Stimulated activated CD4-positive, alpha-beta T cell treated with anti-CD3 and anti-CD28 coated beads, TNF-alpha, amount 100 ng/mL, for 48 hours (primary cell): ENCODE measurements around the gene TMEM190.

Experiments used
- DNase-seq, 3 donors: peaks; one replicate each; pipeline ENCODE4 v3.0.0-alpha.2; 2020; ENCODE audit warnings: low read depth in 3 of 3

The TMEM190 gene

DNA sequence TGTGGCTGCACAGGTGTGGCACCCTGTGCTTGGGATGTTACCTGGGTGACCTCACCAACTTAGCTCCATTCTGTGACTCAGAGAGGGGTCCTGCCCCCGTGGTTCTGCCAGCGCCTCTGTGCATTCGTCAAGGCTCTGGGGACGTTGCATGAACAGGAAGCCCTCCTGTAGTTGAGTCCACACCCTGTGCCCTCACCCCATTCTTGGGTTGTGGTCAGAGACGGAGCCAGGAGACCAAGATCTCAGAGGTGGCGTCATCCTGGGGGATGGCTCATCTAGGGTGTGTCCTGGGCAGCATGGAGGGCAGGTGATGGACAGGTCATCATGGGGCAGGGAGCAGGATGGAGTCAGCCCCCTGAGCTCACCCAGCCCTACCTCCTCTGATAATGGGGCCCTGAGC, 24.6 kb upstream of the TMEM190 start:
- no peak for DNase-seq

DNA sequence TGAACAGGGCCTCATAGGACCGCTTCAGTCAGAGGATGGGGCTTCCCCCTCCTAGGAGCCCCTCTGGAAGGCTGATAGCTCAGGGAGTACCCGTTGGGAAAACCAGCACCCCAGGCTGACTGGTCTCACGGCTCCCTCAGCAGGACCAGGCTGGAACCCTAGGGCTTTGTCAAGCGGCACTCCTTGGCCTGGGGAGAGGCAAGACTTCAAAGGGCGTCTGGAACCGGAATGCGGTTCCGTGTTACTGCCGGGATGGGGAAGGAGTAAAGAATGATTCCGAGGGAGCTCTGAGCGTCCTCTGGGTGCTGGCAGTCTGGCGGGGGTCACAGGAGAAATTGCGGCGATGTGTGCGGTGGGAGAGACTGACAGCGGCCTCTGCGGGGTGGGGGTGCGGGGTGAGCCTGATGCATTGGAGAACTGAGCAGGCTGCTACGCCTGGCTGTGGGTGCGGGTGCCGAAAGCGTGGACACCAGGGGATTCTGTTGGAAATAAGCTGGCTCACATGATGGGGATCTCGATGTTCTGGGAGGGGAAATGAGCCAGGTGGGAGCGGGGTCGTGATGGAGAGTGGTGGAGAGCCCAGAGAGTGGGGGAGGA, 24.0 kb upstream of the TMEM190 start:
- DNase-seq = no peak

DNA sequence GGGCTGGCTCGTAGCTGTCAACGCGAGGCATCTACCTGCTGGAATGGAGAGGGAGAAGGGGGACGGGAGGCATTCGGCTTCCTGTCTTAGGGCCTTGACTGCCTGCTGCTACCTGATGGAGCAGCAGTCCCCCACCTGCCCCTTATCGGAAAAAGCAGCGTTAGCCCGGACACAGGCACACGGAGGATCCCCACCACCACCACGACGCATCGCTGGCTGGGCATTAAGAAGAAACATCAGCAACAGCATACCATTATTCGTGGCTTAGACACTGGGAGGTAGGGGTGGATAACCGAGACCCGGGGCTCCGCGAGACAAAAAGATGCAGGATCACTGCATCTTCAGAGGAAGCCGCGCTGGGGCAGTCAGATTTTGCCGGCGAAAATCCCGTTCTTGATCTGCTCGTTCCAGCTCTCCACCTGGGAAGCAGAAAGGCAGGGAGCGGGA, 23.2 kb upstream of the TMEM190 start:
- no peak for DNase-seq

DNA sequence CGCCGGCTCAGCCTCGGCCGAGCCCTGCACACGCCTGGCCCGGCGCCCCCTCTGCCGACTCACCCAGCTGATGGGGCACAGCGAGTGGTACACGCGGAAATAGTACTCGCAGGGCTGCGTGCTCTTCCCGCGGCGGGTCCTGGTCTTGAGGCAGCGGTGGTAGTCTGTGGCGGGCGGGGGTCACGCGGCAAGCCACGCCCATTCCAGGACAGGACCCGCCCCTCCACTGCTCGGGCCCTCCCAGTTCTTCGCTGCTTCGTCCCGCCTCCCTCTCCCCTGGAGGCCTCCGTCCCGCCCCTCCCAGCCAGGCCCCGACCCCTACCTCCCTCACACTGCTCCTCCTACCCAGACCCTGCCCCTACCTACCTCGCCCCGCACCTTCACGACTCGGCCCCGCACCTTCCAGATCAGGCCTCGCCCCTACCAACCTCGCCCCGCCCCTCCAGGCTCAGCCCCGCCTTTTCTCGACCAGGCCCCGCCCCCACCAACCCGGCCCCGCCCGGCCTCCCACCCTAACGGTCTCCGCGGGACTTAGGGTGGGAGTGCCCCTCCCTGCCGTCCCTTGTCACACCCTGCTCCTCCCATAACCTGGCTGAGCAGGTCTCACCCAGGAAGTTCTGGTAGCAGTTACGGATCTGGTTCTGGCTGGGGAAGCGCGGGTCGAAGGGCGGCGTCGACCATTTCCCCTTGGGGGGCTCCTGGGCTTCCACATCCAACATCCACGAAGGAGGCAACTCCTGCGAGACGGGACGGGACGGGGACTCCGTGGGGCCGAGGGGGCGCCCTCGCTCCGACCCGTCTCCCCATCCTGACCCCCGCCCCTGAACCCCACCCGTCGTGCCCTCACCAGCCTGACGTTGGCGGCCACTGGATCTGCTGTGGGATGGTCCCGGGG, 22.6 kb upstream of the TMEM190 start:
- peak in 2 of 3 donors; percentile 47 to 51 for DNase-seq

DNA sequence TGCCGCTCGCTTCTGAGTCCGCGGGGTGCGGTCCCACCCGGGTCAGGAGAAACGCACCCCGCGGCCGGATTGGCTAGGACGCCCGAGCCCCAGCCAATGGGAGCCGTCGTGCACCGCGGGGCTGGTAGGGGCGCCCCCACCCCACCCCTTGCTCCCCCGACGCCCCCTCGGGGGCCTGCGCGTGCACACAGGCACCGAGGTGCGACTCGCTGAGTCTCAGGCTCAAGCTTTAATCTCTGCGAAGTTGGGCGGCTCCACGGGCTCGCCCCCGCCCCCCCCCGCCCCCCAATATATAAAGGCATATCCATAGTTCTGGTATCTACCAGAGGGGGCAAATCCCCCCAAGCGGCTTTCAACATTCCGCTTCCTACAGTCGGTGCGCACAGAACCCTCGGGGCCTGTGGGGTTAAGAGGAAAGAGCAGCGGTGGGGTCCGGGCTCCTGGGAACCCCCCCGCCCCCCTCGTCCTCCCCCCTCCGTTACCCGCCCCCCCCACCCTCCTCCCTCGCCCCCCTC, 21.9 kb upstream of the TMEM190 start, which contains the start of gene COX6B2:
COX6B2 (minus strand) TSS at position 22 of the 515 bp plus-strand sequence. CDS start 198 bp downstream, outside the sequence.
- DNase-seq = no peak

DNA sequence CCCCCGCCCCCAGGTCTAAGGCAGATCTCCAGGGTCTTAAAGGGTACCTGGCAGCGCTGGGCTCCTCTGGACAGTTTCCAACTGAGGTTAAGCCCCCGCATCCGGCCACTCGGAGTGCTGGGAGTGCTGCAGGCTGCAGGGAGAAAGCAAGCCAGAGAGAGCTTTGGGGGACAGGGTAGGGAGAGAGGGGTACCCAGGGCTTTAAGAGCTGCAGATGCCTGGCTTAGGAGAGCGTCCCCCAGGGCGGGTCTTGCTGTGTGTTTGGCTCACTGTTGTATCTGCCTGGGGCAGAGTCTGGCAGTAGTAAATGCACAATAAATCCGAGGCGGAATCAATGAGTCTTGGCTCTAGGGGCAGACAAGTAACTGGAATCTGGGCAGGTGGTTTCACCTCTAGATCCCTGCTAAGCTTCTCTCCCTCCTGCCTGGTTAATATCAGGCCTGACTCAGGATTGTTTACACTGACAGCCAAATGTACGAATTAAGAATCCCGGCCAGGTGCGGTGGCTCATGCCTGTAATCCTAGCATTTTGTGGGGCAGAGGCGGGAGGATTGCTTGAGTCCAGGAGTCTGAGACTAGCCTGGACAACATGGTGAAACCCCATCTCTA, 21.3 kb upstream of the TMEM190 start:
- no peak for DNase-seq

DNA sequence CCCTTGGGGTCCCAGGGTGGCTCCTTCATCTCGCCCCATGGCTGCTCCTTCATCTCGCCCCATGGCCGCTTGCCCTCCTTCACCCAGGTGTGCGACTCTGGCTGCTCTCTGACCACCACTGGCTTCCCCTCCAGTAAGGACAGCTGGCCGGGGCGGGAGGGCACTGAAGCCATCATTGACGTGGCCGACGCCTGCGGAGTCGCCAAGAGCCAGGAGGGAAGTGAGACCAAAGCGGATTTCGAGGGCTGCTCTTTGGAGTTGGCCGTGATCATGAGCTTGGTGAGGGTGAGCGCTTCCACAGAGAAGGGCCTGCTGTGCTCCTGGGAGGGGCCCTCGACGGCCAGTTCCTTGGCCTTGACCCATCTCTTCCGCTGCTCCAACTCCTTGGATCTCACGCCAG, 18.1 kb upstream of the TMEM190 start:
- no peak for DNase-seq

DNA sequence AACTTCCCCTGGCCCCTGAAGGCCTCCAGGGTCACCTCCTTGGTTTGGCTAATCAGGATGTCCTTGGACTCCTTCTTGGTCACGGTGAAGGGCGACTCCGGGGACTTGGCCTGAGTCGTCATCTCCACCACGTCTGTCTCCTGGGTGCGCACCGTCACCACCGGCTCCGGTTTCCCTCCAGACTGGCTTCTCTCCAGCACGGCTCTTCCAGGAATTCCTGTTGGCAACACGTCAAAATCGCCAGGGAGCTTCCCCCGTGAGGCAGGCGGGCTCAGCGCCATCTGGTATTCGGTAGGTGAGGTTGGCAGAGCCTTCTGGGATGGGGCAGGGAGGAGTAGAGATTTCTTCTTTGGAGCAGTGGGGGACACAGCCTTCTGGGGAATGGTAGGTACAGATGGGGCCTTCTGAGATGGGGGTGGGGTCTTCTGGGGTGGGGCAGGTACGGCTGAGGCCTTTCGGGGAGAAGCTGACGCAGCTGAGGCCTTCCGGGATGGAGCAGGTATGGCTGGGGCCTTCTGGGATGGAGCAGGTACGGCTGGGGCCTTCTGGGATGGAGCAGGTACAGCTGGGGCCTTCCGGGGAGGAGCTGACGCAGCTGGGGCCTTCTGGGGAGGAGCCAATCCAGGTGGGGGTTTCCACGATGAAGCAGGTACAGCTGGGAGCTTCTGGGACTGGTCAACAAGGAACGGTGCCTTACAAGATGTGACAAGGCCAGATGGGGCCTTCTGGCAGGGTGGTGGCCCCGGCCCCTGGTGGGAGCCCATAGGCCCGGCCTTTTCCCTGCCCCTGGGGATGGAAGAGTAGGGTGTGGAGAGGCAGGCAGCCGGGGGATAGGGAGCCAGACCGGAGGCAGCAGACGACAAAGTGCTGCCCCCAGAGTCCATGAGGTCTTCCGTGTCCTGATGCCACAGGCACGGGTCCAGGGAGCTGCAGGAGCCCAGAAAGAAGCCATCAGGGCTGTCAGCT, 17.4 kb upstream of the TMEM190 start:
- no peak for DNase-seq

DNA sequence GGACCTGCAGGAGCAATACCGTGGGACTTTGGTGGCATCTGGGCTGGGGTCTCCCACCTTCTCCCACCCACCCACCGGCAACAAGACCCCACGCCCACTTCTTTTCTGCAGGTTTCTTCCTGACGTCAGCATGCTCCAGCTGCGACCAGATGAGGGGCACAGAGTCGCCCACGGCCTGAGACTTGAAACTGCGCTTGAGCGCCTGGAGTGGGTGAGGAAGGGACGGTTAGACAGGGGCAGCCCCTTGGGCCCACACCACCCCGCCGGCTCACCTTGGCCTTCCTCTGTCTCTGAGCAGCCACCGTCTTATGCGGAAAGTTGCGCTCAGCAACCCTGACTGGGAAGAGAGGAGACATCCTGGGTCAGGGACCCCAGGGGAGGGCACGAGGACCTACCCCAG, 15.7 kb upstream of the TMEM190 start:
- no peak for DNase-seq

DNA sequence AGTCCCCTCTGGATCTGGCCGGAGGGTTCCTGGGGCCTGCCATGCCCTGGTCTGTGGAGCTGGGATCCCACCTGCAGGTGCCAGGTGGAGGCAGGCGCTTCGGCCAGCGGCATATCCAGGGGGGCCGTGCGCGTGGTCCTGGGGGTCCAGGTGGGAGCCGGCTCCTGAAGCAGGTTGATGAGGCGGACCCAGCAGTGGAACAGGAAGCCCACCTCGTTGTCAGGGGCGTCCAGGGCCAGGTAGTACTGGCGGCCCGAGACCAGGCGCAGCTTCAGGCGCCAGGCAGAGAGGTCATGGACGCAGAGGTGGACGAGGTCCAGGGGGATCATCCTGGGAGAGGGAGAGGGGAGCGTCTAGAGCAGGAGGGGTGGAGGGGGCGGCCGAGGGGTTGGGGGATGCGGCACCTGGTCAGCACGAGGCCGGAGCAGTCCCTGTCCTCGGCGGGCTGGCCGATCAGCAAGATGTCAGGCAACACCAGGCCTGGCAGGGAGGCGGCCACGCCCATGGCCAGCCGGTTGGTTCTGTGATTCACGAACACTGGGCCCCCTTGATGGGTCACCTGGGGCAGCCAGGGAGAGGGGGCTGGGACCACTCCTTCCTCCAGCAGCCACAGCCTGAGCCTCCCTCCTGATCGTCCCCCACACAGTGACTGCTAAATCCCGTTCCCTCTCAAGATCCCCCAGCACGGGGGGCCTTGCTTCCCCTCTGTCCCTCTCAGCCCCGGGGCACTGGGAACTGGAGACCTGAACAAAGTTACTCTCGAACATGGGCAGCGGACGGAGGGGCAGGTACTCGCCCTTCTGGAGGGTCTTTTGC, 14.2 kb upstream of the TMEM190 start:
- DNase-seq = no peak

DNA sequence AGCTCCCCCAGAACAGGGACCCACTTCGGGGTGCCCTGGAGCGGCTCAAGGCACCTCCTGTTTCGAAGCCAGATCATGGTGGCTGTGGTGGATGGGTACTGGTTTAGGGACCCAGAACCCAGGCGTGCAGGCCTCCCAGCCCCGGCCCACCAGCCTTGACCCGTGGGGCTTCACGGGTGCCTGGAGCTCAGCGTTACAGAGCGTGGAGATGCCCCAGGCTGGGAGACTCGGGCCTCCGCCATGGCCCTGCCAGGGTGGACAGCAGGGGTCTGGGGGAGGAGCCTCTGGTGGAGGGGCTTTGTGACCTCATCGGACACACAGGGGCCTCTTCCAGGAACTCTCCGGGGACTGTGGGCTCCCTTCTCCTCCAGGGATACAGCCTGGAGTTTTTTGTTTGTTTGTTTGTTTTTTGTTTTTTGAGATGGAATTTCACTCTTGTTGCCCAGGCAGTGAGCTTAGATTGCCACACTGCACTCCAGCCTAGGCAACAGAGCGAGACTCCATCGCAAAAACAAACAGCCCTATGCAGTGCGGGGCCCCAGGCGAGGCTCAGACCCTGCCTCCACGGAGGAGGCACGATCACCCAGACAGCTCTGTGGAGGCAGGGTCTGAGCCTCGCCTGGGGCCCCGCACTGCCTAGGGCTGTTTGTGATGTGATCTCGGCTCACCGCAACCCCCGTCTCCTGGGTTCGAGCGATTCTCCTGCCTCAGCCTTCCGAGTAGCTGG, 13.5 kb upstream of the TMEM190 start, which contains the start of gene GARIN5B:
GARIN5B (minus strand) TSS at position 271 of the 727 bp plus-strand sequence; CDS start at position 77, 194 bp downstream.
- no peak for DNase-seq

DNA sequence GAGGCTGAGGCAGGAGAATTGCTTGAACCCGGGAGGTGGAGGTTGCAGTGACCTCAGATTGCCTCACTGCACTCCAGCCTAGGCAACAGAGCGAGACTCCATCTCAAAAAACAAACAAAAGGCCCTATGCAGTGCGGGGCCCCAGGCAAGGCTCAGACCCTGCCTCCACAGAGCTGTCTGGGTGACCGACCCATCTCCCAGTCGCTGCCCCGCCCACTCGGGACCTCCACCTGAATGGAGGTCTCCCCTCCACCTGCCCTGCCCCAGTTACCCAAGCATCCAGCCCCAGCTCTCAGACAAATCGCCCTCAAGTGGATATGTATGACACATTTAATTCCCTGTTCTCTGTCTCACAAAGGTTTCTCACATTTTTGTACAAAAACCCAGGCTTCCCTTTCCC, 11.4 kb upstream of the TMEM190 start:
- DNase-seq = no peak

DNA sequence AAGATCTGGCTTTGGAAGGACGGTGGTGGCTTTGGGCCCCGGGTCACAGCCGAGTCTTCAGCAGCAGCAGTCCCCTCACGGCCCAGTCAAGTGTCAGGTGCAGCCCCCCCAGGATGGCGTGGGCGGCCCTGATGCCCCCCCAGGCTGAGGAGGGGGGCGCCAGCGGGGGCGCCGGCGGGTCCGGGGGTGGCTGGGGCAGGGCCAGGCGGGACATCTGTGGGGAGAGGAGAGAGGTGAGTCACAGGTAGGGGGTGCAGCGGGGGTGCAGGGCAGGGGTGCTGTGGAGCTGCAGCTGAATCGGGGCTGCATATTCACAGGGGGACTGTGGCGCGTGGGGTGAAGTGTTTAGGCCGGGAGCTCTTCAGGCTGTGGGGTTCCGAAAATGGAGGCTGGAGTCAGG, 10.7 kb upstream of the TMEM190 start:
- no peak for DNase-seq

DNA sequence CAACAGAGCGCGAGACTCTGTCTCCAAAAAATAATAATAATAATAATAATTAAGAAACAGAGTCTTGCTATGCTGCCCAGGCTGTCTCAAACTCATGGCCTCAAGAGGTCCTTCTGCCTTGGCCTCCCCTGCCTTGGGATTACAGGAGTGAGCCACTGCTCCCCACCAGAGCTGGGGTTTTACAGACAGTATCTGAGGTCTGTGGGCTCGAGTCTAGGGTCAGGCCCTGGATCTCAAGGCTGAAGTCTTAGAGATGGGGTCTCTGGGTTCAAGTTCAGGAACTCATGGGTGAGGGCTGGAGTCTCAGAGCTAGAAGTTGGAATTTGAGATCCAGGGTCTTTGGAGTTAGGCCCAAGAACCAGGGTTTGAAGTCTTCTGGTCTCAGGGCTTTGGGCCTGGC, 9.8 kb upstream of the TMEM190 start:
- DNase-seq = no peak

DNA sequence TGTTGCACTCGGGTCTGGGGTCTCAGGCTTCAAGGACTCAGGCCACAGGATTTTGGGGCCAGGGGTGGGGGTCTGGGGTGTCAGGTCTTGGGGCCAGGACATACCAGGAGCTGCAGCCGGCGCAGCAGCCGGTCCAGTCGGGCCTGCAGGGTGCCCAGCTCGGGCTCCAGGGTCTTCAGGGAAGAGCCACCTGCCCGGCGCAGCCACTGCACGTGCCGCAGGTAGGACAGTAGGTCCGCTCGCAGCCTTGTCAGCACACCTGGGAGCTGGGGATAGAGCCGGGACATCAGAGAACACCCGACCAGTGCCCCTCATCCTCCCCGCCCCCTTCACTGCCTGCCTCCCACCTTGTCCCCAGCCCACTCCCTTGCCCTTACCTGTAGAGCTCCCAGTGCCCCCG, 8.5 kb upstream of the TMEM190 start:
- no peak for DNase-seq

DNA sequence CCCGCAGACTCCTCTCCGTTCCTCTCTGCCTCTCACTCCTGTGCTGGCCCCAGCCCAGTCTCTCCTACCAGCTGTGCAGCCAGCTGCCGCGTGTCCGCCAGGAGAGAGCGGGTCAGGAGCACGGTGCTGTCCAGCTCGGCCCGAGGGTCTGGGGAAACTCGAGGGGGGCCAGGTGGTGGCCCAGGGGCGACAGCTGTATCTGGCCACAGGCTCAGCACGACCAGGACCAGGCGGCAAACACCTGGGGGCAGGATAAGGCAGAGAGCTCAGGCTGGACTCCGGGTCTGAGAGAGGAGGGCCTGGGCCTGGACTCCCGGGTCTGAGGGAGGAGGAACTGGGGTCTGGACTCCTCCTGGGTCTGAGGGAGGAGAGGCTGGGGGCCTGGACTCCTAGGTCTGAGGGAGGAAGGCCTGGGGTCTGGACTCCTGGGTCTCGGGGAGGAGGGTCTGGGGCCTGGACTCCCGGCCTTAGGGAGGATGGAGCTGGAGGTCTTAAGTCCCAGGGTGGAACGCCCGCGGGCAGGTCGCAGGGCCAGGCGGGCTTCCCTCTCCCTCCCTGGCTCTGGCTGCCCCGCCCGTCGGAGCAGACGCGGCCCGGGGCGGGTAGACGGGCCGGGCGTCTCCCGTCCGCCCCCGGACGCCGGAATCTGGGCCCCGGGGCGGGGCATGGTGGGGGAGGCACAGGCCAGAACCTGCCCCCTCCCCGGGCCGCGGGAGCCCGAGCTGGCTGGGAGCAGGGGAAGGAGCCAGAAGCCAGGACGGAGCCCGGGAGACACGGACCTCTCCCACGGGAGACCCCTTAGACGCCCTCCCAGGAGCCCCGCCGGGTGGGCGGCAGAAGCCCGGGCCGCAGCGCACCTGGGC, 7.7 kb upstream of the TMEM190 start:
- no peak for DNase-seq

DNA sequence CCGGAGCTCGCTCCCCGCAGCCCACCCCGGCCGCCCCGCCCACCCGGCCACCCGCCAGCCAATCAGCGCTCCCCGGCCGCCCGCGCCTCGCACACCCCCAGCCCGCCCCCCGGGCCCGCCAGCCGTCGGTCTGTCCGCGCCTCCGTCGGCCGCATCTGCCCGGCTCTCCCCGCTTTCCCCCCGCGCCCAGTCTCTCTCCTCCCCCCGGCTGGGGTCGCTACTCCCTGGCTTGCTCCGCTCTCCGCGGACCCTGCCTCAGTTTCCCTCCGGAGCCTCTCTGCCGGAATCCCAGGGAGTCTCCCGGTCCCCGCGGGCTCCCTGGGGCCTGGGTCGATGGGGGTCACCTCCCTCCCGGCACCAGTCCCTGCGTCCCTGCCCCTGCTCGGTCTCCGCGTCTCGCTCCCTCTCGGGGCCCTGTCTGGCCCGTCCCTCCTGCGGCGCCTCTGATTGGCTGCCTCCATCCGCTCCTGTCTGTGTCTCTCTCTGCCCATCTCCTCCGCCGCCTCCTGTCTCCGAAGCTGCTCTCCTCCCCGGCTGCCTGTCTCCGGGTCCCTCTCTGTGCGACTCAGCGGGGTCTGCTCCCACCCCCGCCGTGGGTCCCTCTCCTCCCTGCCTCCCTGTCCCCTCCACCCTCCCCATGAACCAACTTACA, 6.8 kb upstream of the TMEM190 start:
- no peak for DNase-seq

DNA sequence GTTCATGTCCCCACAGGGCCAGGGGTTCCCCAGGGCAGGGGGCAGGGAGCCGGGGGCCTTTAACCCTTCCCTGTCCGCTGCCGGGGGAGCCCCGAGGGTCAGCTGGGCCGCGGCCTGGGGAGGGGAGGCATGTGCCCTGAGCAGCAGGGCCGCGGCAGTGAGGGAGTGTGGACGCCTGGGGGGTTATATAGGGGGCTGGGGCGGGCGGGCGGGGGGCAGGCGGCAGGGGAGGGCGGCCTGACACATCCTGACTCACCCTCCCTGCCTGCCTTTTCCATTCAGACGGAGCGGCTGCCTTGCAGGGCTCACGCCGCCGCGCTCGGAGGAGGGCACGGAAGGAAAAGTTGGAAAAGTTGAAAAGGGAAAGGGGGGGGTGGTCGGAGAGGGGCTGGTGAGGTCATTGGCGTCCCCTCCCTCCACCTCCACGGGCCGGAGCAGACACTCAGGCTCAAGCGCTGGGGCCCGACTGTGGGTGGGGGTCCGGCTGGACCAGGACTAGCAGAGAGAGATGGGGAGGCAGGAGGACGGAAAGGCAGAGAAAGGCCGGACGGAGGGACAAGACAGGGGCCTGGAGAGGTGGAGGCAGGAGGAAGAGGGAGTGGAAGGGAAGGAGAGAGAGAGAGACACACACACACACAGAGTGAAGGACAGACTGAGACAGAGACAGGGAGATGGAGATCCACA, 6.2 kb upstream of the TMEM190 start, which contains the start of gene IL11:
IL11 (minus strand) TSS at position 159 of the 684 bp plus-strand sequence; CDS start at position 6, 153 bp downstream.
- no peak for DNase-seq
